OCI-LY1 (cell line): ENCODE measurements around the gene C2orf68.
"Not testable (repeated sequence)": the region's sequence is repeated elsewhere in the genome, so short reads cannot be mapped to it uniquely, and the experiment has no call there.

Experiments used
- H2AFZ ChIP-seq: fragments of 200-600 bp; sonication (generic), shearing (Covaris generic); 2 replicates; pipeline ENCODE4 v1.6.0; 2014; ENCODE audit warnings: antibody characterized with exemption, mild to moderate bottlenecking, low read length
- H3F3A ChIP-seq: fragments of 200-600 bp; sonication (generic), shearing (Covaris generic); 2 replicates; pipeline ENCODE4 v1.6.0; 2014; ENCODE audit warnings: mild to moderate bottlenecking, antibody characterized with exemption, low read length, moderate library complexity; ENCODE audit not compliant: insufficient read depth
- H3K27ac ChIP-seq: fragments of 200-600 bp; sonication (generic); 2 replicates; pipeline ENCODE4 v1.5.1; 2014; ENCODE audit warnings: low read length, mixed run types, mild to moderate bottlenecking, low read depth; ENCODE audit not compliant: poor library complexity, severe bottlenecking
- H3K27me3 ChIP-seq: fragments of 200-600 bp; sonication (generic); 2 replicates; pipeline ENCODE4 v1.6.0; 2014; ENCODE audit warnings: antibody characterized with exemption, mild to moderate bottlenecking, low read length, moderate library complexity; ENCODE audit not compliant: insufficient read depth
- H3K36me3 ChIP-seq: fragments of 200-600 bp; sonication (generic); 2 replicates; pipeline ENCODE4 v1.6.1; 2014; ENCODE audit warnings: mild to moderate bottlenecking, antibody characterized with exemption, low read length, moderate library complexity, mixed read lengths; ENCODE audit not compliant: insufficient read depth
- H3K4me1 ChIP-seq: fragments of 200-600 bp; sonication (generic); 2 replicates; pipeline ENCODE4 v1.5.1; 2014; ENCODE audit warnings: mild to moderate bottlenecking, low read length, moderate library complexity; ENCODE audit not compliant: insufficient read depth, severe bottlenecking
- H3K4me2 ChIP-seq: fragments of 200-600 bp; sonication (generic), shearing (Covaris generic); 2 replicates; pipeline ENCODE4 v1.6.1; 2014; ENCODE audit warnings: low read length
- H3K4me3 ChIP-seq: fragments of 200-600 bp; sonication (generic); 2 replicates; pipeline ENCODE4 v1.5.1; 2014; ENCODE audit warnings: low read length, low read depth, mild to moderate bottlenecking, mixed read lengths; ENCODE audit not compliant: poor library complexity, severe bottlenecking
- H3K79me2 ChIP-seq: fragments of 200-600 bp; shearing (Covaris generic); 2 replicates; pipeline ENCODE4 v1.6.1; 2016; ENCODE audit warnings: mixed run types, low read length, mixed read lengths; ENCODE audit not compliant: insufficient read depth
- H3K9ac ChIP-seq: fragments of 200-600 bp; sonication (generic), shearing (Covaris generic); 2 replicates; pipeline ENCODE4 v1.6.1; 2014; ENCODE audit warnings: mild to moderate bottlenecking, low read length, mixed read lengths
- H3K9me2 ChIP-seq: fragments of 200-600 bp; sonication (generic), shearing (Covaris generic); 2 replicates; pipeline ENCODE4 v1.6.1; 2014; ENCODE audit warnings: low read depth, mild to moderate bottlenecking, low read length, mixed read lengths
- H3K9me3 ChIP-seq: fragments of 200-600 bp; shearing (Covaris generic); 2 replicates; pipeline ENCODE4 v1.6.1; 2014; ENCODE audit warnings: low read length, mixed read lengths
- H4K20me1 ChIP-seq: fragments of 200-600 bp; sonication (generic), shearing (Covaris generic); 2 replicates; pipeline ENCODE4 v1.6.0; 2016; ENCODE audit warnings: mild to moderate bottlenecking, low read length; ENCODE audit not compliant: insufficient read depth
- CTCF ChIP-seq: fragments of 200-600 bp; sonication (generic), shearing (Covaris generic); IDR thresholded peaks from 2 replicates; pipeline ENCODE4 v1.5.1; 2017; ENCODE audit warnings: mild to moderate bottlenecking, antibody characterized with exemption, low read length, moderate library complexity, mixed read lengths
- EZH2 ChIP-seq: fragments of 200-600 bp; sonication (generic), shearing (Covaris generic); IDR thresholded peaks from 2 replicates; pipeline ENCODE4 v1.8.0; 2017; ENCODE audit warnings: borderline replicate concordance, mixed run types, mild to moderate bottlenecking, antibody characterized with exemption, low read length, moderate library complexity, mixed read lengths

C2orf68 gene

GRCh38 chr2:85595301-85596025 lies 16.4 kb downstream of the C2orf68 start, which contains the start of gene RNF181:
Gene RNF181, plus strand, starts transcription at chr2:85595745. Its CDS starts 19 bp downstream, at chr2:85595764.
- Histone ChIP-seq H3K9me2 (no peaks in the 10 kb centered on the region), H4K20me1 (no peaks in the 10 kb centered on the region), H3K9ac (peak within 1 kb of the TSS; percentile 88), H3K4me1 (peaks cover 18% of the 10 kb centered on the region), H3K36me3 (peaks cover 6% of the 10 kb centered on the region; the same call in 1 of the 2 replicates), H3K27me3 (no peaks in the 10 kb centered on the region), H3K79me2 (no peaks in the 10 kb centered on the region), H2AFZ (0 out of 2 replicates have a peak within 1 kb of the TSS, but pooled peaks have one; percentile 26), H3K27ac (peak within 1 kb of the TSS; percentile 27), H3K9me3 (no peaks in the 10 kb centered on the region), H3K4me2 (peak within 1 kb of the TSS; percentile 85), H3F3A (no peaks in the 10 kb centered on the region), H3K4me3 (peak within 1 kb of the TSS; percentile 86)
- TF ChIP-seq CTCF (no peak), EZH2 (no peak)

GRCh38 chr2:85594715-85595300 lies 17.1 kb downstream of the C2orf68 start:
- peaks cover 18% of the 10 kb centered on the region for H3K4me1 ChIP-seq
- H3K9ac ChIP-seq: peak overlapping the region; percentile 88
- H3K79me2 ChIP-seq: no peaks in the 10 kb centered on the region
- peak overlapping the region; percentile 86 for H3K4me3 ChIP-seq
- H3K9me3 ChIP-seq: no peaks in the 10 kb centered on the region
- 0 out of 2 replicates have a peak overlapping the region, but pooled peaks have one; percentile 26 for H2AFZ ChIP-seq
- no peak for TF ChIP-seq CTCF
- no peak for TF ChIP-seq EZH2
- H3K9me2 ChIP-seq: no peaks in the 10 kb centered on the region
- no peaks in the 10 kb centered on the region for H3F3A ChIP-seq
- no peaks in the 10 kb centered on the region for H3K27me3 ChIP-seq
- peaks cover 6% of the 10 kb centered on the region; the same call in 1 of the 2 replicates for H3K36me3 ChIP-seq
- no peaks in the 10 kb centered on the region for H4K20me1 ChIP-seq
- H3K4me2 ChIP-seq: peak overlapping the region; percentile 85
- peak overlapping the region; percentile 17 for H3K27ac ChIP-seq

DNA sequence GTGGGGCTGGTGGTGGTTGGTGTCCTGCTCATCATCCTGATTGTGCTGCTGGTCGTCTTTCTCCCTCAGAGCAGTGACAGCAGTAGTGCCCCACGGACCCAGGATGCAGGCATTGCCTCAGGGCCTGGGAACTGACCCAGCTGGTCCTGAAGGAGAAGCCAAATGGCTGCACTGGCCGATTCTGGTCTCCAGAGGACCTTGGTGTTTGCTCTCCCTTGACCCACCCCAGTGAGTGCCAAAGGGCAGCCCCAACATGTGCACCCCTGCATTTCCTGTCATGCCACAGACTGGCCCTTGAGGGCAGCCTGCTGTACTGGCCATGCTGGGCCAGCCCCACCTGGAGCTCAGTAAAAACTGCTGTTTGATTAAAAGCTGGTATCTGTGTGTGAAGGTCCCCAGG lies 18.8 kb downstream of the C2orf68 start:
- H4K20me1 ChIP-seq: no peaks in the 10 kb centered on the region
- no peak overlapping the region for H3K4me3 ChIP-seq
- H2AFZ ChIP-seq: no peak overlapping the region
- H3K27ac ChIP-seq: no peak overlapping the region
- peaks cover 6% of the 10 kb centered on the region; the same call in 1 of the 2 replicates for H3K36me3 ChIP-seq
- H3K9me2 ChIP-seq: no peaks in the 10 kb centered on the region
- H3K27me3 ChIP-seq: no peaks in the 10 kb centered on the region
- no peak overlapping the region for H3K4me2 ChIP-seq
- H3K9ac ChIP-seq: no peak overlapping the region
- TF ChIP-seq CTCF: no peak
- TF ChIP-seq EZH2: no peak
- no peaks in the 10 kb centered on the region for H3K79me2 ChIP-seq
- peaks cover 18% of the 10 kb centered on the region for H3K4me1 ChIP-seq
- H3K9me3 ChIP-seq: no peaks in the 10 kb centered on the region
- no peaks in the 10 kb centered on the region for H3F3A ChIP-seq

DNA sequence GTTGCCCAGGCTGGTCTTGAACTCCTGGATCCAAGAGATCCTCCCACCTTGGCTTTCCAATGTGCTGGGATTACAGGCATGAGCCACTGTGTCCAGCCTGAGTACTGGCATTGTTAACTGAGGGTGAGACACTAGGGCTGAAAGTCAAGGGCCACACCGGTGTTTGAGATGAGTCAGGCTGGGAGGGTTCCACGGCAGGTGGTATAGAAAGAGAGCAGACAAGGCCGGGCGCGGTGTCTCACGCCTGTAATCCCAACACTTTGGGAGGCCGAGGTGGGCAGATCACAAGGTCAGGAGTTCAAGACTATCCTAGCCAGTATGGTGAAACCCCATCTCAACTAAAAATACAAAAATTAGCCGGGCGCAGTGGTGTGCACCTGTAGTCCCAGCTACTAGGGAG lies 19.6 kb downstream of the C2orf68 start:
- H3K4me1 ChIP-seq: peaks cover 18% of the 10 kb centered on the region
- not testable (repeated sequence) for H3F3A ChIP-seq, H3K36me3 ChIP-seq, H2AFZ ChIP-seq, H4K20me1 ChIP-seq, H3K79me2 ChIP-seq, H3K9me2 ChIP-seq, H3K9ac ChIP-seq, H3K27ac ChIP-seq, H3K4me2 ChIP-seq, H3K4me3 ChIP-seq, H3K27me3 ChIP-seq, H3K9me3 ChIP-seq
